Lower lobe of right lung (tissue), 2 donors: ENCODE measurements around the gene HLF. TPM values are rescaled to one million over a fixed set of nuclear protein-coding genes. Genes with fewer than 3 reads are reported as not detected.

Experiments
- ATAC-seq, 2 donors: fragments of 200-7000 bp; cut with Tn5 transposase; one replicate each; pipeline ENCODE4 v1.9.1; 2020 to 2022; ENCODE audit warnings: mild to moderate bottlenecking in 2 of 2, moderate library complexity in 2 of 2
- DNase-seq: peaks from one replicate; pipeline ENCODE4 v3.0.0-alpha.2; 2020
- H3K27ac ChIP-seq: fragments of 200-600 bp; one replicate; pipeline ENCODE4 v1.8.0; 2022
- H3K27me3 ChIP-seq: fragments of 200-600 bp; one replicate; pipeline ENCODE4 v1.8.0; 2022; ENCODE audit warnings: low read depth
- H3K36me3 ChIP-seq: fragments of 200-600 bp; one replicate; pipeline ENCODE4 v1.8.0; 2022; ENCODE audit warnings: mild to moderate bottlenecking
- H3K4me1 ChIP-seq: fragments of 200-600 bp; one replicate; pipeline ENCODE4 v1.8.0; 2022
- H3K4me3 ChIP-seq: fragments of 200-600 bp; one replicate; pipeline ENCODE4 v1.8.0; 2022; ENCODE audit warnings: mild to moderate bottlenecking
- H3K9me3 ChIP-seq: fragments of 200-600 bp; one replicate; pipeline ENCODE4 v1.8.0; 2022
- intact Hi-C: fragments of 100-400 bp; cut with DNase I; formaldehyde crosslinking; loops from one replicate; pipeline ENCODE4 v1.11.0; 2022
- total RNA-seq: library from RNA; stranded (reverse); fragmentation: NEBNext Ultra II Directional; extraction: Animal tissue kit (Norgen Biotek cat#: 25700); gene quantifications from one replicate; pipeline ENCODE4 v1.2.1, GENCODE V29; 2021
- TF ChIP-seq, protein P1 (sequence below): fragments of 200-600 bp; IDR thresholded peaks from one replicate; pipeline ENCODE4 v1.8.0; 2022; ENCODE audit warnings: antibody characterized with exemption, mild to moderate bottlenecking
- donor health status: DM: no; HTN: yes; CAD: no; lungs with severe emphysema.

The HLF gene
- total RNA-seq, 1 donor from 2014 or later = 29.4 TPM

DNA sequence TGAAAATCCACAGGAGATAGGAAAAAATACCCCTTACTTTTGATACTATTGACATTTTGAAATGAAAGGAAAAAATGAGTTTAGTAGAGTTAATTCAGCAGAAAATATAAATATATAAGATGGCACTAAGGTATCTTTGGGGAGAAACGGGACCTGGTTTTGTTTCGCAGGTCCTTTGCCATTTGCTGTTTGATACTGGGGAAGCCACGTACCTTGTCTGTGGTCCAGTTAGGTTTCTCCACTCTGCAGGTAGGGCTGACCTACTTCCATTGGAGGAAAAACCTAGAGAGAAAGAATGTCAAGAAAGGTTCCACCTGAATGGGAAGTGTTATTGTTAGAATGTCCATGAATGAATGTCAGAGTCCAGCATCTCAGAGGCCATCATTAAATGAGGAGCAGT lies 48.1 kb downstream of the HLF start:
- TF ChIP-seq, protein P1, sequence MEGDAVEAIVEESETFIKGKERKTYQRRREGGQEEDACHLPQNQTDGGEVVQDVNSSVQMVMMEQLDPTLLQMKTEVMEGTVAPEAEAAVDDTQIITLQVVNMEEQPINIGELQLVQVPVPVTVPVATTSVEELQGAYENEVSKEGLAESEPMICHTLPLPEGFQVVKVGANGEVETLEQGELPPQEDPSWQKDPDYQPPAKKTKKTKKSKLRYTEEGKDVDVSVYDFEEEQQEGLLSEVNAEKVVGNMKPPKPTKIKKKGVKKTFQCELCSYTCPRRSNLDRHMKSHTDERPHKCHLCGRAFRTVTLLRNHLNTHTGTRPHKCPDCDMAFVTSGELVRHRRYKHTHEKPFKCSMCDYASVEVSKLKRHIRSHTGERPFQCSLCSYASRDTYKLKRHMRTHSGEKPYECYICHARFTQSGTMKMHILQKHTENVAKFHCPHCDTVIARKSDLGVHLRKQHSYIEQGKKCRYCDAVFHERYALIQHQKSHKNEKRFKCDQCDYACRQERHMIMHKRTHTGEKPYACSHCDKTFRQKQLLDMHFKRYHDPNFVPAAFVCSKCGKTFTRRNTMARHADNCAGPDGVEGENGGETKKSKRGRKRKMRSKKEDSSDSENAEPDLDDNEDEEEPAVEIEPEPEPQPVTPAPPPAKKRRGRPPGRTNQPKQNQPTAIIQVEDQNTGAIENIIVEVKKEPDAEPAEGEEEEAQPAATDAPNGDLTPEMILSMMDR = no peak
- no peak for ATAC-seq
- Histone ChIP-seq H3K27ac (no peak overlapping the region), H3K4me3 (no peak overlapping the region), H3K27me3 (no peaks in the 10 kb centered on the region), H3K4me1 (no peaks in the 10 kb centered on the region), H3K9me3 (no peaks in the 10 kb centered on the region), H3K36me3 (peaks cover 22% of the 10 kb centered on the region)
- no peak for DNase-seq
- intact Hi-C loops = no loop called here

DNA sequence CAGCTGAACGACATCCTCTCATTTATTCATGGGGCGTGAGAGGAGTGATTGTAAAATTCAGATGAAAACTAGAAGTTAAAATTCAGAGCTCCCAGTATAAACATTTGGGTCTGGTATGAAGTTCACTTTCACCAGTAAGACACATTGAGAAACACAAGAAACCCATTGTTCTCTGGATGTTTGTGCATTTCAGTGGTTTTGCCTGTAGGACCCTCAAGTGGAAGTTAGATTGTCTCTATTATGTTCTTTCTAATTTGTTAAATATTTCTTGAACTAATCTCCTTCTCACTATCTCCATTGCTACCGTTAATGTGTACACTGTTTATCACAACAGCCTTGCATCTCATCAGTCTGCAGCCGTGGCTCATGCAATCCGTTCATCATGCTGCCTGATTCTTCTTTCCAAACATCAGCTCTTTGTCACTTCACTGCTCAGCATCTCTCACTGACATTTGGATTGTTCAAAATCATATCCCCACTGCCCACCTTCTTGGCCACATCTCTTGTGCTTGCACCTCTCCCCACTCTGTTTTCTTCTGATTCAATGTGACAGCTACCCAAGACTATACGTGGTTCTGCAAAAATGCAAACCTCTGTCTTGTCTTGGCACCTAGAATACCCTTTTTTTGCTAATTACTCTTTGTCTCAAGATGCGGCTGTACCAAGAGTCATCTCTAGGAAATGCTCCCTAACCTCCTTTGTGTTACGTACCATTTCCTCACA lies 49.5 kb downstream of the HLF start:
- Histone ChIP-seq H3K4me3 (no peak overlapping the region), H3K9me3 (no peaks in the 10 kb centered on the region), H3K27ac (no peak overlapping the region), H3K36me3 (peaks cover 22% of the 10 kb centered on the region), H3K27me3 (no peaks in the 10 kb centered on the region), H3K4me1 (no peaks in the 10 kb centered on the region)
- no peak for DNase-seq
- ATAC-seq = no peak
- intact Hi-C loops = no loop called here
- TF ChIP-seq, protein P1 = no peak

DNA sequence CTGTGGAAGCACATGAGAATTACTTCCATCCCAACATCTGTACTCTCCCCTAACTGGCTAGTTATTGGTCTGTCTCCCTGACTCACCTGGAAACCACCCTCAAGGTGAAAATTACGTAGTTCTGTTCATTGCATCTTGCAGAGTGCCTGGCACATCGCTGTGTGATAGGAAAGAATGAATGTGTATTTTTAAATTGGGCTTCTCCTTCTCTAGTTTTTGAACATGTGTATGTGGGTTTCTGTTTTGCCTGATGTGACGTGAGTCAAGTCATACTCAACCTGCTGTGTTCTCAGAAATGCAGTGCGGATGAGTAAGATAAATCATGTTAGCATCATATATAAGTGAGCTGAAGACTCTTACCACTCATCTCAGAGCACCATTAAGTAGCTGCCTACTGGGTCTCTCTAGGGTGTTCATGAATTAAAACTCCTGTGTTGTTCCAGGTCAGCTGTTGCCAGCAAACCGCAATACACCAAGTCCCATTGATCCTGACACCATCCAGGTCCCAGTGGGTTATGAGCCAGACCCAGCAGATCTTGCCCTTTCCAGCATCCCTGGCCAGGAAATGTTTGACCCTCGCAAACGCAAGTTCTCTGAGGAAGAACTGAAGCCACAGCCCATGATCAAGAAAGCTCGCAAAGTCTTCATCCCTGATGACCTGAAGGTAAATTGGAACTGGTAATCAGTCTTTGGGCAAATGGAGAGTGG lies 50.2 kb downstream of the HLF start:
- intact Hi-C loops = no loop called here

DNA sequence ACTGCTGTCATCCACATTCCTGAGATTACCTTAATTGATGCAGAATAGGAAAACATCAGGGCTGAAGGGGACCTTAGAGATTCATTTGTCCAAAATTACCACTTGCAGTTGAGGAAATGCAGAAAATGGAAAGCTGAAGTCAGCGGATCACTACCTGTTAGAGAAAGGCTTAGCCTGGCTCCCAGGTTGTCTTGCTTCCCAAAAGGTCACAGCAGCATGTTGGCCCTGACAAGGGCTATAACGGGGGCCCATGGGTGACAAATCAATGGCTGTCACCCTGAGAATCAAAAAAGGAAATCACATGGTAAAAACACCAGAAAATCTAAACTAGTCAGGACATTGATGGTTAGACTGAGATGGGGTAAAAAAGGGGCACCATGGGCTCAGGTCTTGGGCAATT lies 51.7 kb downstream of the HLF start:
- ATAC-seq = no peak

More for the DNA sequence above, 50.2 kb downstream of the HLF start:
- no peaks in the 10 kb centered on the region for H3K27me3 ChIP-seq
- no peak for ATAC-seq
- H3K4me1 ChIP-seq = no peaks in the 10 kb centered on the region
- DNase-seq = no peak
- TF ChIP-seq, protein P1 = no peak
- peaks cover 22% of the 10 kb centered on the region for H3K36me3 ChIP-seq
- no peak overlapping the region for H3K4me3 ChIP-seq
- no peak overlapping the region for H3K27ac ChIP-seq
- H3K9me3 ChIP-seq = no peaks in the 10 kb centered on the region

DNA sequence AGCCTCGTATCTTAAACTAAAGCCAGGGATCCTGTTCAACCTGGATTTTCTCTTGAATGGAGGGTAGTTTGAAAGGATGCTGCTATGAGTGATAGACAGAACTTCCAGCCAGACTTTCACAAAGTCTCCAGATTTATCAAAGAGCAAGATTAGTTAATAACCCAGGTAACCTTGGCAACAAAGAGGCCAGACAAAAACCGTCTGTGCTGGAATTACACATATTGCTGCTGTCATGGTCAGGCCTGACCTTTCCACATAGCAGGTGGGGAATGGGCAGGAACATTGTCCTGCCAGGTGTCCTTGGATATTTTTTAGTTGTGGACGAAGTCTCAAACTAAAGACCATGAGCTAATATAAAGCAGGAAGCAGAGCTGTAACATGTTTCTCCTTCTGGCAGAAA lies 52.5 kb downstream of the HLF start:
- intact Hi-C loops = no loop called here
- Histone ChIP-seq H3K4me3 (no peak overlapping the region), H3K9me3 (no peaks in the 10 kb centered on the region), H3K27ac (no peak overlapping the region), H3K36me3 (peaks cover 28% of the 10 kb centered on the region), H3K27me3 (no peaks in the 10 kb centered on the region), H3K4me1 (no peaks in the 10 kb centered on the region)
- DNase-seq (no peak), ATAC-seq (no peak)
- TF ChIP-seq, protein P1 = no peak

More for the DNA sequence above, 51.7 kb downstream of the HLF start:
- H3K9me3 ChIP-seq = no peaks in the 10 kb centered on the region
- intact Hi-C loops = no loop called here
- DNase-seq = no peak
- no peak overlapping the region for H3K4me3 ChIP-seq
- H3K4me1 ChIP-seq = no peaks in the 10 kb centered on the region
- peaks cover 28% of the 10 kb centered on the region for H3K36me3 ChIP-seq
- TF ChIP-seq, protein P1 = no peak
- no peaks in the 10 kb centered on the region for H3K27me3 ChIP-seq
- no peak overlapping the region for H3K27ac ChIP-seq
